GM06990 (cell line): ENCODE data around the gene ARHGAP42.

Source experiments
- DNase-seq: peaks from one replicate; pipeline ENCODE4 v3.0.0-alpha.2; 2011; ENCODE audit not compliant: insufficient read length; ENCODE audit errors: extremely low read depth
- H3K27me3 ChIP-seq: replicated peaks from 2 replicates; pipeline ENCODE4 v1.6.0; 2011; ENCODE audit warnings: low read length; ENCODE audit not compliant: control insufficient read depth, insufficient read depth
- H3K36me3 ChIP-seq: 2 replicates; pipeline ENCODE4 v1.5.1; 2011; ENCODE audit warnings: low read length; ENCODE audit not compliant: control insufficient read depth, insufficient read depth
- H3K4me3 ChIP-seq: replicated peaks from 2 replicates; pipeline ENCODE4 v1.5.1; 2011; ENCODE audit warnings: low read depth, mild to moderate bottlenecking, control low read depth, low read length
- CTCF ChIP-seq: IDR thresholded peaks from 2 replicates; pipeline ENCODE4 v1.5.1; 2011; ENCODE audit warnings: low read length, control low read depth, mild to moderate bottlenecking, inconsistent platforms; ENCODE audit not compliant: insufficient read depth, poor library complexity, severe bottlenecking

The ARHGAP42 gene

GRCh38 chr11:100940111-100940510 lies 253.0 kb downstream of the ARHGAP42 start:
- TF ChIP-seq CTCF = no peak
- DNase-seq = no peak
- Histone ChIP-seq H3K36me3 (no peaks in the 10 kb centered on the region), H3K27me3 (no peaks in the 10 kb centered on the region), H3K4me3 (no peak overlapping the region)

GRCh38 chr11:100941033-100941432 lies 253.9 kb downstream of the ARHGAP42 start:
- no peaks in the 10 kb centered on the region for H3K36me3 ChIP-seq
- DNase-seq = no peak
- no peaks in the 10 kb centered on the region for H3K27me3 ChIP-seq
- no peak for TF ChIP-seq CTCF
- H3K4me3 ChIP-seq = no peak overlapping the region

- no peaks in the 10 kb centered on the region for H3K36me3 ChIP-seq
- no peak for DNase-seq
- no peak for TF ChIP-seq CTCF
Measured at GRCh38 chr11:100942016-100942415, 254.9 kb downstream of the ARHGAP42 start.

GRCh38 chr11:100948936-100949335 lies 261.8 kb downstream of the ARHGAP42 start:
- TF ChIP-seq CTCF = no peak
- DNase-seq = no peak
- no peaks in the 10 kb centered on the region for H3K27me3 ChIP-seq
- H3K36me3 ChIP-seq = no peaks in the 10 kb centered on the region
- H3K4me3 ChIP-seq = no peak overlapping the region

More at GRCh38 chr11:100942016-100942415, 254.9 kb downstream of the ARHGAP42 start:
- H3K27me3 ChIP-seq = no peaks in the 10 kb centered on the region
- no peak overlapping the region for H3K4me3 ChIP-seq

- no peak for TF ChIP-seq CTCF
- no peak for DNase-seq
- Histone ChIP-seq H3K4me3 (no peak overlapping the region), H3K27me3 (no peaks in the 10 kb centered on the region), H3K36me3 (no peaks in the 10 kb centered on the region)
Measured at GRCh38 chr11:100949443-100949842, 262.4 kb downstream of the ARHGAP42 start.

GRCh38 chr11:100955318-100955717 lies 268.2 kb downstream of the ARHGAP42 start:
- Histone ChIP-seq H3K4me3 (no peak overlapping the region), H3K27me3 (no peaks in the 10 kb centered on the region), H3K36me3 (no peaks in the 10 kb centered on the region)
- TF ChIP-seq CTCF = no peak
- no peak for DNase-seq
